Aorta (tissue), 5 donors: ENCODE data around the gene ARHGAP25. TPM values are rescaled to one million over a fixed set of nuclear protein-coding genes. Genes with fewer than 3 reads are reported as not detected.

ENCODE experiments used
- ATAC-seq: fragments of 200-7000 bp; cut with Tn5 transposase; one replicate; pipeline ENCODE4 v1.9.1; 2022; ENCODE audit warnings: moderate library complexity; ENCODE audit not compliant: low FRiP score
- DNase-seq, 2 donors: peaks; one replicate each; pipeline ENCODE4 v3.0.0-alpha.2; 2020
- H3K27ac ChIP-seq, 2 donors: one replicate each; pipeline ENCODE4 v1.5.1; 2013; ENCODE audit warnings: low read length in 2 of 2, mild to moderate bottlenecking in 2 of 2, moderate library complexity in 2 of 2, control low read depth in 1 of 2, inconsistent platforms in 1 of 2, low read depth in 1 of 2
- H3K27me3 ChIP-seq, 2 donors: one replicate each; pipeline ENCODE4 v1.6.1; 2013; ENCODE audit warnings: control low read depth in 1 of 2, low read length in 1 of 2, mild to moderate bottlenecking in 1 of 2, moderate library complexity in 1 of 2; ENCODE audit not compliant: insufficient read depth in 2 of 2, control insufficient read depth in 1 of 2
- H3K36me3 ChIP-seq, 2 donors: one replicate each; pipeline ENCODE4 v1.6.1; 2013; ENCODE audit warnings: control low read depth in 1 of 2, low read length in 1 of 2, mild to moderate bottlenecking in 1 of 2; ENCODE audit not compliant: insufficient read depth in 2 of 2, control insufficient read depth in 1 of 2
- H3K4me1 ChIP-seq, 2 donors: one replicate each; pipeline ENCODE4 v1.6.1; 2013; ENCODE audit warnings: low read length in 2 of 2, control low read depth in 1 of 2, mild to moderate bottlenecking in 1 of 2, moderate library complexity in 1 of 2; ENCODE audit not compliant: insufficient read depth in 2 of 2, control insufficient read depth in 1 of 2
- H3K4me3 ChIP-seq, 2 donors: one replicate each; pipeline ENCODE4 v1.5.1; 2013; ENCODE audit warnings: low read length in 2 of 2, control low read depth in 1 of 2, mild to moderate bottlenecking in 1 of 2
- H3K9me3 ChIP-seq: one replicate; pipeline ENCODE4 v1.6.1; 2013; ENCODE audit warnings: mild to moderate bottlenecking, low read length; ENCODE audit not compliant: control insufficient read depth
- WGBS, 2 donors: extraction: QIAGEN DNeasy Blood & Tissue Kit; methylation state at CpG; one replicate each; pipeline ENCODE4 v1.1.7; 2013; 5-methylcytosine and 5-hydroxymethylcytosine counted together
- intact Hi-C, 2 donors: fragments of 100-400 bp; cut with DNase I; formaldehyde crosslinking; loops; one replicate each; pipeline versions ENCODE4 v1.14.2 to v1.15.0; 2022
- polyA plus RNA-seq, 2 donors: library from polyadenylated mRNA; stranded (reverse); fragments of 200-250 nt; gene quantifications; one replicate each; pipeline ENCODE4 v1.2.3, GENCODE V29; 2013
- total RNA-seq, 2 donors: library from RNA; stranded (reverse); fragmentation: NEBNext Ultra II Directional; extraction: Animal tissue kit (Norgen Biotek cat#: 25700); gene quantifications; one replicate each; pipeline ENCODE4 v1.2.1, GENCODE V29; 2021
- donor health status: healthy with polysubstance abuse.
- donor health status: Bipolar disorder and iron deficiency.
- donor health status: DM: no; HTN: no; CAD: no.
- donor health status: DM: no; HTN: no; CAD: no.
- donor health status: DM: yes; HTN: yes; CAD: no.

ARHGAP25 gene
- total and polyA plus RNA-seq, 4 donors, result 2.6 to 21.1 (median 6.4) TPM

- no peak for ATAC-seq
These were observed 8.5 kb upstream of the ARHGAP25 start for GRCh38 chr2:68726100-68726499.

GRCh38 chr2:68726608-68727367 is 7.8 kb upstream of the ARHGAP25 start:
- Histone ChIP-seq H3K4me1 (no peaks in the 10 kb centered on the region), H3K9me3 (no peaks in the 10 kb centered on the region), H3K36me3 (no peaks in the 10 kb centered on the region), H3K4me3 (no peak overlapping the region), H3K27ac (no peak overlapping the region), H3K27me3 (no peaks in the 10 kb centered on the region)
- WGBS, 2 donors, result 81 to 84% methylated on average over 11 of the region's 11 CpGs
- DNase-seq, result peak in 1 of 2 donors; percentile 50
- ATAC-seq, result no peak
- intact Hi-C loops, result no loop called here

More at GRCh38 chr2:68726100-68726499, 8.5 kb upstream of the ARHGAP25 start:
- H3K4me1 ChIP-seq, result no peaks in the 10 kb centered on the region
- intact Hi-C loops, result no loop called here
- H3K9me3 ChIP-seq, result no peaks in the 10 kb centered on the region
- 74 to 79% methylated on average over 6 of the region's 6 CpGs for WGBS, 2 donors
- no peak overlapping the region for H3K4me3 ChIP-seq
- H3K27me3 ChIP-seq, result no peaks in the 10 kb centered on the region
- H3K36me3 ChIP-seq, result no peaks in the 10 kb centered on the region
- no peak overlapping the region for H3K27ac ChIP-seq
- no peak for DNase-seq

GRCh38 chr2:68727683-68728375 is 6.8 kb upstream of the ARHGAP25 start:
- DNase-seq (no peak), ATAC-seq (no peak)
- intact Hi-C loops, result no loop called here
- no peaks in the 10 kb centered on the region for H3K9me3 ChIP-seq
- H3K27me3 ChIP-seq, result no peaks in the 10 kb centered on the region
- no peak overlapping the region for H3K27ac ChIP-seq
- H3K4me1 ChIP-seq, result no peaks in the 10 kb centered on the region
- 78 to 84% methylated on average over 6 of the region's 6 CpGs for WGBS, 2 donors
- no peaks in the 10 kb centered on the region for H3K36me3 ChIP-seq
- no peak overlapping the region for H3K4me3 ChIP-seq

GRCh38 chr2:68730828-68731227 is 3.8 kb upstream of the ARHGAP25 start:
- 45 to 58% methylated on average over 6 of the region's 6 CpGs for WGBS, 2 donors
- H3K4me1 ChIP-seq, result no peaks in the 10 kb centered on the region
- DNase-seq, result no peak
- H3K27ac ChIP-seq, result no peak overlapping the region
- no peak for ATAC-seq
- H3K36me3 ChIP-seq, result no peaks in the 10 kb centered on the region
- no peak overlapping the region for H3K4me3 ChIP-seq
- no peaks in the 10 kb centered on the region for H3K27me3 ChIP-seq
- no peaks in the 10 kb centered on the region for H3K9me3 ChIP-seq
- intact Hi-C loops, result no loop called here

- Histone ChIP-seq H3K36me3 (no peaks in the 10 kb centered on the region), H3K4me1 (no peaks in the 10 kb centered on the region), H3K4me3 (no peak overlapping the region), H3K27me3 (no peaks in the 10 kb centered on the region), H3K9me3 (no peaks in the 10 kb centered on the region), H3K27ac (no peak overlapping the region)
- DNase-seq (peak in 1 of 2 donors; percentile 60), ATAC-seq (peak; percentile 19)
- WGBS, 2 donors, result 90% methylated on average over 19 of the region's 19 CpGs
- intact Hi-C loops, result no loop called here
These were observed 2.3 kb upstream of the ARHGAP25 start for GRCh38 chr2:68732036-68732932.

- H3K27me3 ChIP-seq, result no peaks in the 10 kb centered on the region
- WGBS, 2 donors, result 84 to 85% methylated on average over 4 of the region's 4 CpGs
- H3K4me3 ChIP-seq, result no peak overlapping the region
- no peak overlapping the region for H3K27ac ChIP-seq
- H3K36me3 ChIP-seq, result no peaks in the 10 kb centered on the region
- H3K9me3 ChIP-seq, result no peaks in the 10 kb centered on the region
- DNase-seq, result no peak
- H3K4me1 ChIP-seq, result no peaks in the 10 kb centered on the region
- intact Hi-C loops, result no loop called here
- no peak for ATAC-seq
These were observed 1.2 kb upstream of the ARHGAP25 start for GRCh38 chr2:68733365-68733764.

- Histone ChIP-seq H3K4me3 (no peak overlapping the region), H3K4me1 (no peaks in the 10 kb centered on the region), H3K36me3 (no peaks in the 10 kb centered on the region), H3K9me3 (no peaks in the 10 kb centered on the region), H3K27ac (no peak overlapping the region), H3K27me3 (no peaks in the 10 kb centered on the region)
- intact Hi-C loops, result no loop called here
- 86 to 89% methylated on average over 3 of the region's 3 CpGs for WGBS, 2 donors
- no peak for DNase-seq
- no peak for ATAC-seq
These were observed 435 bp upstream of the ARHGAP25 start for GRCh38 chr2:68734176-68734575.

GRCh38 chr2:68736086-68736485 is 1.5 kb downstream of the ARHGAP25 start:
- no peaks in the 10 kb centered on the region for H3K9me3 ChIP-seq
- ATAC-seq (no peak), DNase-seq (no peak)
- H3K4me3 ChIP-seq, result no peak overlapping the region
- intact Hi-C loops, result no loop called here
- H3K4me1 ChIP-seq, result no peaks in the 10 kb centered on the region
- no peak overlapping the region for H3K27ac ChIP-seq
- H3K36me3 ChIP-seq, result no peaks in the 10 kb centered on the region
- 24 to 49% methylated on average over 2 of the region's 2 CpGs for WGBS, 2 donors
- H3K27me3 ChIP-seq, result no peaks in the 10 kb centered on the region
